AG09309 (cell line): ENCODE data around the gene LAMA4.

Source experiments
- DNase-seq: peaks from one replicate; pipeline ENCODE4 v3.0.0-alpha.2; 2010; ENCODE audit warnings: low read depth
- H3K4me3 ChIP-seq: 2 replicates; pipeline ENCODE4 v1.5.1; 2011; ENCODE audit warnings: mild to moderate bottlenecking, low read depth, low read length, moderate library complexity; ENCODE audit not compliant: control insufficient read depth
- CTCF ChIP-seq: IDR thresholded peaks from 2 replicates; pipeline ENCODE4 v1.5.1; 2011; ENCODE audit warnings: mild to moderate bottlenecking, low read depth, low read length, inconsistent platforms; ENCODE audit not compliant: insufficient read depth, control insufficient read depth; ENCODE audit errors: missing control alignments

The LAMA4 gene

GRCh38 chr6:112253841-112254816 is at the start of gene LAMA4:
Gene LAMA4 (minus strand): TSS chr6:112254567. CDS start chr6:112254150, 417 bp downstream.
- H3K4me3 ChIP-seq: peak within 1 kb of the TSS; percentile 56
- no peak for DNase-seq
- no peak for TF ChIP-seq CTCF

- H3K4me3 ChIP-seq: no peak overlapping the region
- no peak for TF ChIP-seq CTCF
- DNase-seq: no peak
These were observed 47.9 kb upstream of the LAMA4 start for GRCh38 chr6:112302142-112302705.

GRCh38 chr6:112300896-112301295 is 46.5 kb upstream of the LAMA4 start:
- no peak for DNase-seq
- no peak overlapping the region for H3K4me3 ChIP-seq
- TF ChIP-seq CTCF: no peak

- DNase-seq: peak; percentile 72
- H3K4me3 ChIP-seq: no peak overlapping the region
- no peak for TF ChIP-seq CTCF
These were observed 44.5 kb upstream of the LAMA4 start for GRCh38 chr6:112298816-112299281.

GRCh38 chr6:112298021-112298745 is 43.8 kb upstream of the LAMA4 start:
- DNase-seq: peak; percentile 69
- no peak overlapping the region for H3K4me3 ChIP-seq
- no peak for TF ChIP-seq CTCF

GRCh38 chr6:112296694-112297093 is 42.3 kb upstream of the LAMA4 start:
- no peak for TF ChIP-seq CTCF
- no peak overlapping the region for H3K4me3 ChIP-seq
- no peak for DNase-seq
